ENCODE data around the gene GNRH2.
"Not testable (repeated sequence)": the region's sequence is repeated elsewhere in the genome, so short reads cannot be mapped to it uniquely, and the experiment has no call there.

The GNRH2 gene

GRCh38 chr20:3014179-3014578 lies 29.2 kb upstream of the GNRH2 start:
- Histone ChIP-seq H3K27ac (no peak overlapping the region), H2AFZ (ENCODE audit: low read depth) (no peak overlapping the region), H3K36me3 (ENCODE audit: insufficient read depth) (no peaks in the 10 kb centered on the region), H4K20me1 (ENCODE audit: insufficient read depth) (no peaks in the 10 kb centered on the region), H3K4me3 (IDR thresholded peaks at IDR 0.05; ENCODE audit: insufficient read depth, low read depth, low read length) (no peak overlapping the region), H3K4me1 (ENCODE audit: low read depth, poor library complexity, severe bottlenecking) (peaks cover 4% of the 10 kb centered on the region), H3K4me2 (no peak overlapping the region), H3K9ac (no peak overlapping the region), H3K79me2 (ENCODE audit: insufficient read depth, low read depth) (no peaks in the 10 kb centered on the region), H3K27me3 (ENCODE audit: insufficient read depth, low read depth) (no peaks in the 10 kb centered on the region)
- no peak for TF ChIP-seq CTCF (conservative IDR thresholded peaks at IDR 0.05; ENCODE audit: low read depth, low read length)

GRCh38 chr20:3014662-3015061 lies 28.8 kb upstream of the GNRH2 start:
- no peak overlapping the region for H3K27ac ChIP-seq

GRCh38 chr20:3015302-3015701 lies 28.1 kb upstream of the GNRH2 start:
- H3K36me3 ChIP-seq (ENCODE audit: insufficient read depth); H3K27me3 ChIP-seq (ENCODE audit: insufficient read depth, low read depth); H3K4me1 ChIP-seq (ENCODE audit: low read depth, poor library complexity, severe bottlenecking); H4K20me1 ChIP-seq (ENCODE audit: insufficient read depth); H3K9ac ChIP-seq; H2AFZ ChIP-seq (ENCODE audit: low read depth); H3K4me3 ChIP-seq (IDR thresholded peaks at IDR 0.05; ENCODE audit: insufficient read depth, low read depth, low read length); H3K27ac ChIP-seq; H3K79me2 ChIP-seq (ENCODE audit: insufficient read depth, low read depth); H3K4me2 ChIP-seq: not testable (repeated sequence)

More at GRCh38 chr20:3014662-3015061, 28.8 kb upstream of the GNRH2 start:
- Histone ChIP-seq H3K27me3 (ENCODE audit: insufficient read depth, low read depth) (no peaks in the 10 kb centered on the region), H3K4me1 (ENCODE audit: low read depth, poor library complexity, severe bottlenecking) (peaks cover 4% of the 10 kb centered on the region), H3K4me3 (IDR thresholded peaks at IDR 0.05; ENCODE audit: insufficient read depth, low read depth, low read length) (no peak overlapping the region), H3K4me2 (no peak overlapping the region), H3K9ac (no peak overlapping the region), H3K36me3 (ENCODE audit: insufficient read depth) (no peaks in the 10 kb centered on the region), H2AFZ (ENCODE audit: low read depth) (no peak overlapping the region), H3K79me2 (ENCODE audit: insufficient read depth, low read depth) (no peaks in the 10 kb centered on the region), H4K20me1 (ENCODE audit: insufficient read depth) (no peaks in the 10 kb centered on the region)
- no peak for TF ChIP-seq CTCF (conservative IDR thresholded peaks at IDR 0.05; ENCODE audit: low read depth, low read length)

GRCh38 chr20:3021327-3021726 lies 22.1 kb upstream of the GNRH2 start:
- no peak for TF ChIP-seq CTCF (conservative IDR thresholded peaks at IDR 0.05; ENCODE audit: low read depth, low read length)
- H3K79me2 ChIP-seq (ENCODE audit: insufficient read depth, low read depth), result no peaks in the 10 kb centered on the region
- no peak overlapping the region for H2AFZ ChIP-seq (ENCODE audit: low read depth)
- no peaks in the 10 kb centered on the region for H4K20me1 ChIP-seq (ENCODE audit: insufficient read depth)
- H3K4me3 ChIP-seq (IDR thresholded peaks at IDR 0.05; ENCODE audit: insufficient read depth, low read depth, low read length), result no peak overlapping the region
- no peaks in the 10 kb centered on the region for H3K36me3 ChIP-seq (ENCODE audit: insufficient read depth)
- H3K27me3 ChIP-seq (ENCODE audit: insufficient read depth, low read depth), result no peaks in the 10 kb centered on the region
- no peaks in the 10 kb centered on the region for H3K4me1 ChIP-seq (ENCODE audit: low read depth, poor library complexity, severe bottlenecking)
- H3K9ac ChIP-seq, result no peak overlapping the region
- H3K27ac ChIP-seq, result no peak overlapping the region
- H3K4me2 ChIP-seq, result no peak overlapping the region

- no peaks in the 10 kb centered on the region for H3K27me3 ChIP-seq (ENCODE audit: insufficient read depth, low read depth)
- no peak overlapping the region for H3K27ac ChIP-seq
- H3K4me1 ChIP-seq (ENCODE audit: low read depth, poor library complexity, severe bottlenecking), result no peaks in the 10 kb centered on the region
- no peak overlapping the region for H3K4me3 ChIP-seq (IDR thresholded peaks at IDR 0.05; ENCODE audit: insufficient read depth, low read depth, low read length)
- H4K20me1 ChIP-seq (ENCODE audit: insufficient read depth), result no peaks in the 10 kb centered on the region
- no peak overlapping the region for H2AFZ ChIP-seq (ENCODE audit: low read depth)
- H3K9ac ChIP-seq, result no peak overlapping the region
- H3K4me2 ChIP-seq, result no peak overlapping the region
- no peaks in the 10 kb centered on the region for H3K79me2 ChIP-seq (ENCODE audit: insufficient read depth, low read depth)
- TF ChIP-seq CTCF (conservative IDR thresholded peaks at IDR 0.05; ENCODE audit: low read depth, low read length), result no peak
- H3K36me3 ChIP-seq (ENCODE audit: insufficient read depth), result no peaks in the 10 kb centered on the region
Observed at GRCh38 chr20:3021777-3022176, 21.6 kb upstream of the GNRH2 start.

- not testable (repeated sequence) for H3K4me1 ChIP-seq (ENCODE audit: low read depth, poor library complexity, severe bottlenecking); H4K20me1 ChIP-seq (ENCODE audit: insufficient read depth); H3K9ac ChIP-seq
Observed at GRCh38 chr20:3022559-3023490, 20.6 kb upstream of the GNRH2 start.

More at GRCh38 chr20:3022559-3023490, 20.6 kb upstream of the GNRH2 start:
- not testable (repeated sequence) for H2AFZ ChIP-seq (ENCODE audit: low read depth); H3K4me3 ChIP-seq (IDR thresholded peaks at IDR 0.05; ENCODE audit: insufficient read depth, low read depth, low read length); H3K4me2 ChIP-seq; H3K27ac ChIP-seq; H3K79me2 ChIP-seq (ENCODE audit: insufficient read depth, low read depth); H3K36me3 ChIP-seq (ENCODE audit: insufficient read depth); H3K27me3 ChIP-seq (ENCODE audit: insufficient read depth, low read depth)
